Epithelial cell of proximal tubule (primary cell): ENCODE results near the gene LGALSL. TPM values are rescaled to one million over a fixed set of nuclear protein-coding genes. Genes with fewer than 3 reads are reported as not detected.

ENCODE experiments used
- DNase-seq: peaks from one replicate; pipeline ENCODE4 v3.0.0-alpha.2; 2011; ENCODE audit warnings: low read depth
- H3K4me3 ChIP-seq: 2 replicates; pipeline ENCODE4 v1.5.1; 2011; ENCODE audit warnings: low read depth, mild to moderate bottlenecking, low read length
- total RNA-seq: library from RNA; depleted of rRNA; stranded (reverse); fragments of >200 nt; gene quantifications from 2 replicates; pipeline ENCODE4 v1.2.3, GENCODE V29; 2015
- TF ChIP-seq, protein P1 (sequence below): conservative IDR thresholded peaks from 2 replicates; pipeline ENCODE4 v1.5.1; 2012; ENCODE audit warnings: low read depth, mild to moderate bottlenecking, low read length

The LGALSL gene
- total RNA-seq, 1 donor from 2014 or later = 20.1 TPM

DNA sequence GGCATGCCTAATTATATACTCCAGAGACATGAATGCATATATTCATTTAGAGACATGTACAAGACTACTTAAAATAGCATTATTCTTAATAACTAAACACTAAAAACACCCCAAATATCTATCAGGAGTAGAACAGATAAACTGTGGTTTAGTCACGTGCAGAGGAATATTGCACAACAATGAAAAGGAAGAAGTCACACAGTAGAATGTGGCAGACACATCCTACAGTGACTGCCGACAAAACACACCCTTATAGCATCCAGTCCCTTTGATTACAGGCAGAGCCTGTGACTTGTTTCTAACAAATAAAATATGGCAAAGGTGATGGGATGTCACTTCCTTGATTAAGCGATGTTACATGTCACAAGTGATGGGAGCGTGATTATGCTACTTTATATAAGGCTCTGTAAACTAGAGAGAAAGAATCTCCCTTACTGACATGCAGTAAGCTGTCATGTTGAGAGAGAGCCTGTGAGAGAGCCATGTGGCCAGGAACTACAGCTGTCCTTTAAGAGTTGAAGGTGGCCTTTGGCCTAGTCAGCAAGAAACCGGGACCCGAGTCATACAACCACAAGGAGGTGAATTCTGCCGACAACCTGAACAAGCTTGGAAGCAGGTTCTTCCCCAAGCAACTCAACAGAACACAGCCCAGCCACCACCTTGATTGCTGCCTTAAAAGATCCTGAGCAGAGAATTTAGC lies 39.1 kb upstream of the LGALSL start:
- TF ChIP-seq, protein P1, sequence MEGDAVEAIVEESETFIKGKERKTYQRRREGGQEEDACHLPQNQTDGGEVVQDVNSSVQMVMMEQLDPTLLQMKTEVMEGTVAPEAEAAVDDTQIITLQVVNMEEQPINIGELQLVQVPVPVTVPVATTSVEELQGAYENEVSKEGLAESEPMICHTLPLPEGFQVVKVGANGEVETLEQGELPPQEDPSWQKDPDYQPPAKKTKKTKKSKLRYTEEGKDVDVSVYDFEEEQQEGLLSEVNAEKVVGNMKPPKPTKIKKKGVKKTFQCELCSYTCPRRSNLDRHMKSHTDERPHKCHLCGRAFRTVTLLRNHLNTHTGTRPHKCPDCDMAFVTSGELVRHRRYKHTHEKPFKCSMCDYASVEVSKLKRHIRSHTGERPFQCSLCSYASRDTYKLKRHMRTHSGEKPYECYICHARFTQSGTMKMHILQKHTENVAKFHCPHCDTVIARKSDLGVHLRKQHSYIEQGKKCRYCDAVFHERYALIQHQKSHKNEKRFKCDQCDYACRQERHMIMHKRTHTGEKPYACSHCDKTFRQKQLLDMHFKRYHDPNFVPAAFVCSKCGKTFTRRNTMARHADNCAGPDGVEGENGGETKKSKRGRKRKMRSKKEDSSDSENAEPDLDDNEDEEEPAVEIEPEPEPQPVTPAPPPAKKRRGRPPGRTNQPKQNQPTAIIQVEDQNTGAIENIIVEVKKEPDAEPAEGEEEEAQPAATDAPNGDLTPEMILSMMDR = no peak
- H3K4me3 ChIP-seq = no peak overlapping the region
- no peak for DNase-seq

DNA sequence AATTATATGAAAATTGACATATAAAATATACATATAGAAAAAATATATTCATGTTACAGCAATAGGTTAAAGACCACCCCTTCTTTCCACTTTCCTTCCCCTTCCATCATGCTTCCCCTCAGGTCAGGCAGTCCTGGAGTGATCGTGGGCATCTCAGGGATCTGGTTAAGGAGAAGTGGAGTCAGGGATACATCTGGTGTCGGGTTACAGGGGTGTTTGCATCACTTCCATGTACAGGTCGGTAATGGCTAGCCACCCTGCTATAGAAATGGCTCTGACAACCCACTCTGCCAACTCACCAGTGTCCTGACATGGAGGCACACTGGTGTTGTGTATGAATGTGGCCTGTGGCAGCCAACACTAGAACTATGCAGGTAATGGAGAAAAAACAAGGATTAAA lies 36.3 kb upstream of the LGALSL start:
- TF ChIP-seq, protein P1 = no peak
- no peak for DNase-seq
- no peak overlapping the region for H3K4me3 ChIP-seq

DNA sequence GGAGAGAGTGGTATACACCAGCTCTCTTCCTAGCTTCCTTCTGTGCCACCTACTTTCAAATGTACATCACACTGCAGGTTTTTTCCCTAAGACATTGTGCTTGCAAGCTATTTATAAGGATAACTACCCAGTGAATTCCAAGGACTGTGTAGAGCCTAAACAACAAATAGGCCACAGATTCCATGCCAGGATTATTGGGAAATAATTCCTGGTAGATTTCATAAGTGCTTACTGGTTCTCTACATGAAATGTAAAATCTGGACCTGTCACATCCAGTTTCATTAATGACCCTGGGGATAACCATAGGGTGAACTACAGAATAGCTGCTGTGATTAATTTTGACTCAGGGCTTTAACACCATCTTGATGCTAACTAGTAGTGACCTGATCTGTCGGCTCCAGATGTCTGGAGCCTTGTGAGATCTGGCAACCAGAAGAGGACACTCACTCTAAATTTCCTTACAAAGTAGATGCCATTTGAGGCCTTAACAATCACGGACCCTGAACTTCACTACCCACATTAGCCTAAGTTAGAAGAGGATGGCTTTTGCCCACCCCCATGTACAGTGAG lies 34.3 kb upstream of the LGALSL start:
- H3K4me3 ChIP-seq = no peak overlapping the region
- TF ChIP-seq, protein P1 = no peak

DNA sequence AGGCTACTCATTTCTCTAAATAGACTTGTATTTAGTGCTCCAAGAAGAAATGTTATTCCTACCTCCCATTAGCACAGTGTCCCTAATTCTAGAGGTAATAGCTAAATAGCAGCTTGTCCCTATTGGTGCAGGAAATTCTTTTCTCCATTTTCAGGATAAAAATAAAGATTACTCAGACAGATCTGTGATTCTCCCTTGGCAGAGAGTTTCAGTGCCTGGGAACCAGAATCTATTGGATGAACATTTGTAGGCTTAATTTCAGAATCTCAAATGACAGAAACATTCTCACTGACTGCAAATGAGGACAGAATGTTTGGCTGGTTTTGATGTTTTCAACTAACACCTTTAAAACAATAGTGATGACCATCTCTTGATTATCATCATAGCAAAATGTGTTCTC lies 33.3 kb upstream of the LGALSL start:
- DNase-seq = no peak
- no peak overlapping the region for H3K4me3 ChIP-seq

More for the DNA sequence above, 34.3 kb upstream of the LGALSL start:
- DNase-seq = no peak

DNA sequence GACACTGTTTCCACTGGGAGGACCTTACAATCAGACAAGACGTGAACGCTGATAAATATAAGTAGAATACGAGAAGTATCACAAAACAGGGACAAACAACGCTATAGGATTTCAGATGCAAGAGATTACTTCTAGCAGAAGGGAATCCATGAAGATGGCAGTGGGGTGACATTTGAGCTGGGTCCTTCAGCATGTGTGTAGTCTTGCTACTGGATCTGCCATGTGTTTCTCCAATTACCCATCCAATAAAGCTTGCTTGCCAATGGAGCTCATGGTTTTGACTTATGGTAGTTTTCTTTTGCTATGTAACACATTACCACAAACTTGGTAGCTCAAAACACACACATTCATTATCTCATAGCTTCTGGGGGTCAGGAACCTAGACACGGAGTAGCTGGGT lies 32.8 kb upstream of the LGALSL start:
- TF ChIP-seq, protein P1 = no peak
- DNase-seq = no peak
- no peak overlapping the region for H3K4me3 ChIP-seq

More for the DNA sequence above, 33.3 kb upstream of the LGALSL start:
- TF ChIP-seq, protein P1 = no peak

DNA sequence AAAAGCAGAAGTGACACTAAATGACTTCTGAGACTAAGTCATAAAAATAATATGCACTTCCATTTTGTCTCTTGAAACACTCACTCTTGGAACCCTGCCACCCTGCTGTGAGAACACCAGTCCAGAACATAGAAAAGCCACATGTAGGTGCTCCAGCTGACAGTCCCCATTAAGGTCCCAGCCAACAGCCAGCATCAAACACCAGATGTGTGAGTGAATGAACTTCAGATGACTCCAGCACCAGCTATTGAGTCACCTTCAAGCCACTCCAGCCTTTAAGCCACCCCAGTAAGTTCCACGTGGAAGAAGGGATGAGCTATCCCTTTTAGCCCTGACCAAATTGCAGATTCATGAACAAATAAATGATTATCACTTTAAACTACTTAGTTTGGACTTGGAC lies 31.5 kb upstream of the LGALSL start:
- no peak overlapping the region for H3K4me3 ChIP-seq
- TF ChIP-seq, protein P1 = no peak
- DNase-seq = no peak

DNA sequence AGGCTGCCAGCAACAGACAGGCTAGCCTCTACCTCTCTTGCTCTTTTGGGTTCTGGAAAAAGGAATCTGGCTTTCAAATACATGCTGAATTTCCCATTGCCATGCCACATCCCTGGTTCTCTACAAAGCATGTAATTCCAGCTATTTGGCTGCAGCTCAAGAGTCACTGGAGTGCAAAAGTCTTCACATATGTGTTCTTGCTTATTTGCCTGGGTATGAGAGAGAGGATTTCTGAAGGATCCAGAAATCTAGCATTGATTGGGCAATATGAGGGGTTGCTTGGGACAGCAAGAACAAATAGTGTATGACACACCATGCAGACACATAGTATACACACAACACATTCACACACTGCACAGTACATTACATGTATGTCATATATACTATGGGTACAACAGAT lies 30.7 kb upstream of the LGALSL start:
- H3K4me3 ChIP-seq = no peak overlapping the region
- TF ChIP-seq, protein P1 = no peak
- no peak for DNase-seq
